HG02840 (cell line): Measurements from ENCODE around the gene SPATS2.

Experiments used
- ATAC-seq: cut with Tn5 transposase; IDR thresholded peaks from one replicate; pipeline ENCODE4 v1.9.1; 2021; ENCODE audit warnings: mild to moderate bottlenecking, moderate library complexity, moderate number of reproducible peaks; ENCODE audit not compliant: unreplicated experiment, low FRiP score

Gene SPATS2

GRCh38 chr12:49335118-49335954, 31.9 kb upstream of the SPATS2 start:
- ATAC-seq = no peak

- no peak for ATAC-seq
Measured at GRCh38 chr12:49335955-49336644, 31.2 kb upstream of the SPATS2 start.

GRCh38 chr12:49336645-49337584, 30.3 kb upstream of the SPATS2 start, which contains the start of gene C1QL4:
Gene C1QL4, minus strand, starts transcription at chr12:49337188. Its CDS starts 711 bp downstream, at chr12:49336477.
- no peak for ATAC-seq

- no peak for ATAC-seq
Measured at GRCh38 chr12:49338830-49339463, 28.3 kb upstream of the SPATS2 start.

- no peak for ATAC-seq
Measured at GRCh38 chr12:49339464-49339861, 27.8 kb upstream of the SPATS2 start.

- ATAC-seq = no peak
Measured at GRCh38 chr12:49340095-49340870, 27.0 kb upstream of the SPATS2 start.

- no peak for ATAC-seq
Measured at GRCh38 chr12:49340971-49341776, 26.1 kb upstream of the SPATS2 start.

GRCh38 chr12:49341777-49342065, 25.5 kb upstream of the SPATS2 start:
- no peak for ATAC-seq

- ATAC-seq = peak; percentile 45
Measured at GRCh38 chr12:49342066-49342913, 25.0 kb upstream of the SPATS2 start.

- no peak for ATAC-seq
Measured at GRCh38 chr12:49342914-49343731, 24.1 kb upstream of the SPATS2 start.

- ATAC-seq = no peak
Measured at GRCh38 chr12:49344486-49345050, 22.7 kb upstream of the SPATS2 start.

GRCh38 chr12:49345051-49345824, 22.0 kb upstream of the SPATS2 start:
- no peak for ATAC-seq

GRCh38 chr12:49345825-49346658, 21.2 kb upstream of the SPATS2 start:
- ATAC-seq = no peak

GRCh38 chr12:49346659-49347310, 20.5 kb upstream of the SPATS2 start, which contains the start of gene DNAJC22:
Gene DNAJC22, plus strand, starts transcription at chr12:49346888. Its CDS starts 1,985 bp downstream, at chr12:49348873.
- no peak for ATAC-seq
